A673 (cell line): ENCODE data around the gene ITM2C.

Source experiments
- EZH2 ChIP-seq: fragments of 200-600 bp; sonication (generic); IDR thresholded peaks from 2 replicates; pipeline ENCODE4 v1.6.1; 2017; ENCODE audit warnings: borderline replicate concordance, low read depth, mild to moderate bottlenecking, mixed read lengths, antibody characterized with exemption, low read length; ENCODE audit not compliant: poor library complexity, severe bottlenecking
- TF ChIP-seq, protein P1 (sequence below): fragments of 300-800, 200-600 bp; sonication (generic); conservative IDR thresholded peaks from 2 replicates; pipeline ENCODE4 v1.5.1; 2017; ENCODE audit warnings: low read depth, mild to moderate bottlenecking, antibody characterized with exemption, low read length, moderate library complexity, mixed read lengths

- TF ChIP-seq, protein P1, sequence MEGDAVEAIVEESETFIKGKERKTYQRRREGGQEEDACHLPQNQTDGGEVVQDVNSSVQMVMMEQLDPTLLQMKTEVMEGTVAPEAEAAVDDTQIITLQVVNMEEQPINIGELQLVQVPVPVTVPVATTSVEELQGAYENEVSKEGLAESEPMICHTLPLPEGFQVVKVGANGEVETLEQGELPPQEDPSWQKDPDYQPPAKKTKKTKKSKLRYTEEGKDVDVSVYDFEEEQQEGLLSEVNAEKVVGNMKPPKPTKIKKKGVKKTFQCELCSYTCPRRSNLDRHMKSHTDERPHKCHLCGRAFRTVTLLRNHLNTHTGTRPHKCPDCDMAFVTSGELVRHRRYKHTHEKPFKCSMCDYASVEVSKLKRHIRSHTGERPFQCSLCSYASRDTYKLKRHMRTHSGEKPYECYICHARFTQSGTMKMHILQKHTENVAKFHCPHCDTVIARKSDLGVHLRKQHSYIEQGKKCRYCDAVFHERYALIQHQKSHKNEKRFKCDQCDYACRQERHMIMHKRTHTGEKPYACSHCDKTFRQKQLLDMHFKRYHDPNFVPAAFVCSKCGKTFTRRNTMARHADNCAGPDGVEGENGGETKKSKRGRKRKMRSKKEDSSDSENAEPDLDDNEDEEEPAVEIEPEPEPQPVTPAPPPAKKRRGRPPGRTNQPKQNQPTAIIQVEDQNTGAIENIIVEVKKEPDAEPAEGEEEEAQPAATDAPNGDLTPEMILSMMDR: no peak
- no peak for TF ChIP-seq EZH2
Measured at GRCh38 chr2:230893841-230894781, 29.4 kb downstream of the ITM2C start.
